A673 (cell line): Measurements from ENCODE around the gene FBXW4.

Experiments used
- EZH2 ChIP-seq: fragments of 200-600 bp; sonication (generic); IDR thresholded peaks from 2 replicates; pipeline ENCODE4 v1.6.1; 2017; ENCODE audit warnings: borderline replicate concordance, low read depth, mild to moderate bottlenecking, mixed read lengths, antibody characterized with exemption, low read length; ENCODE audit not compliant: poor library complexity, severe bottlenecking
- TF ChIP-seq, protein P1 (sequence below): fragments of 300-800, 200-600 bp; sonication (generic); conservative IDR thresholded peaks from 2 replicates; pipeline ENCODE4 v1.5.1; 2017; ENCODE audit warnings: low read depth, mild to moderate bottlenecking, antibody characterized with exemption, low read length, moderate library complexity, mixed read lengths

DNA sequence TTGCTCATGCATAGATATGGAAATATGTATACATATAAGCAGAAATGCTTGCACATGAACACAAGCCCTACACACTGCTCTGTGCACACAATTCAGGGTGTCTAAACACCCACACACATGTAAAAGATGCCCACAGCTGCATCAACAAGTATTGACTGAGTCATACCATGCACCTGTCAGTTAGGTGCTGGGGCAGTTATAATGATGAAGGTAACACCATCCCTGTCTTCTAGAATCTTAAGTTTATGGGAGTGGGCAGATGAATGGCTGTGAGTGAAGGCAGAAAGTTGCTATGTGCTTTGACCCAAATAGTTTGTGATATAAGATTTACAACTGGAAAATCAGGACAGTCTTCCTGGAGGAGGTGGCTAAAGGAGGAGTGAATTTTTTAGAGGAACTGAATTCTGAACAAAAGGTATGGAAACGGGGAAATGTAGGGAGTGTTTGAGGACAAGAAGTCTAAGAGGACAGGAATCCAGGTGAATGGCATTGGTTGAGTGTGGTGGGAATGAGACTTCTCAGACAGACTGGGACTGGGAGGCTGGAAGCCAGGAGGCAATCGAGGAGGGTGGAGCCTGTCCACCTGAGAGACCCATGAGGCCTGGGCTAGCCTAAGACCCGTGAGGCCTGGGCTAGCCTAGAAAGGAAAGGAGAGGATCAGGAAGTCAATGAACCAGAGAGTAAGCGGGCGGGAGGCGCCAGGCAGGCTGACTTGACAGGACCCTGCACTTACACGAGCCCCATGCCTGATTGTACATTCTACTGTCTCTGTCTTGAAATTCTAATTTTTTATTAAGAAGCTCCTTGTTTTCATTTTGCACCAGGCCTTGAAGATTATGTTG is 127.6 kb downstream of the FBXW4 start:
- TF ChIP-seq, protein P1, sequence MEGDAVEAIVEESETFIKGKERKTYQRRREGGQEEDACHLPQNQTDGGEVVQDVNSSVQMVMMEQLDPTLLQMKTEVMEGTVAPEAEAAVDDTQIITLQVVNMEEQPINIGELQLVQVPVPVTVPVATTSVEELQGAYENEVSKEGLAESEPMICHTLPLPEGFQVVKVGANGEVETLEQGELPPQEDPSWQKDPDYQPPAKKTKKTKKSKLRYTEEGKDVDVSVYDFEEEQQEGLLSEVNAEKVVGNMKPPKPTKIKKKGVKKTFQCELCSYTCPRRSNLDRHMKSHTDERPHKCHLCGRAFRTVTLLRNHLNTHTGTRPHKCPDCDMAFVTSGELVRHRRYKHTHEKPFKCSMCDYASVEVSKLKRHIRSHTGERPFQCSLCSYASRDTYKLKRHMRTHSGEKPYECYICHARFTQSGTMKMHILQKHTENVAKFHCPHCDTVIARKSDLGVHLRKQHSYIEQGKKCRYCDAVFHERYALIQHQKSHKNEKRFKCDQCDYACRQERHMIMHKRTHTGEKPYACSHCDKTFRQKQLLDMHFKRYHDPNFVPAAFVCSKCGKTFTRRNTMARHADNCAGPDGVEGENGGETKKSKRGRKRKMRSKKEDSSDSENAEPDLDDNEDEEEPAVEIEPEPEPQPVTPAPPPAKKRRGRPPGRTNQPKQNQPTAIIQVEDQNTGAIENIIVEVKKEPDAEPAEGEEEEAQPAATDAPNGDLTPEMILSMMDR: no peak
- no peak for TF ChIP-seq EZH2
